ENCODE data around the gene TK1. TPM values are rescaled to one million over a fixed set of nuclear protein-coding genes. Genes with fewer than 3 reads are reported as not detected.
A peak's percentile ranks its signal among the peaks of the same experiment; 100 is the strongest.

The TK1 gene
- total RNA-seq, 1 experiment from 2014 or later, result 153 TPM

GRCh38 chr17:78196716-78197115 is 9.9 kb upstream of the TK1 start:
- Histone ChIP-seq H3K27ac (ENCODE audit: low read length) (no peak overlapping the region), H3K4me1 (ENCODE audit: control insufficient read depth, insufficient read depth, low read length) (no peaks in the 10 kb centered on the region), H3K9me3 (ENCODE audit: control insufficient read depth, insufficient read depth, low read depth, low read length) (no peaks in the 10 kb centered on the region), H3K4me3 (ENCODE audit: low read depth in 2 of 2, low read length in 2 of 2) (no peak overlapping the region), H3K36me3 (ENCODE audit: control insufficient read depth, insufficient read depth, low read length) (no peaks in the 10 kb centered on the region), H3K27me3 (ENCODE audit: control insufficient read depth, insufficient read depth, low read length) (no peaks in the 10 kb centered on the region)
- no peak for TF ChIP-seq CTCF (IDR thresholded peaks at IDR 0.05)
- TF ChIP-seq SIN3A (IDR thresholded peaks at IDR 0.05; ENCODE audit: borderline replicate concordance, insufficient read depth, low read depth, low read length), result no peak
- TF ChIP-seq REST (IDR thresholded peaks at IDR 0.05; ENCODE audit: insufficient read depth in 1 of 2, low read depth in 2 of 2, low read length in 1 of 2), result no peak
- no peak for TF ChIP-seq POLR2AphosphoS5 (IDR thresholded peaks at IDR 0.05; ENCODE audit: low read depth, low read length)
- TF ChIP-seq TCF7L2 (IDR thresholded peaks at IDR 0.05; ENCODE audit: low read depth, low read length), result no peak
- intact Hi-C loops (cut with micrococcal nuclease; ENCODE audit: unreplicated experiment) (no loop called here), in situ Hi-C loops (cut with HindIII; ENCODE audit: low pct_unique_long_range_greater_than_20kb, low sequenced_read_pairs) (no loop called here)
- DNase-seq (ENCODE audit: low read depth, low spot score) (no peak), ATAC-seq (no peak)
- ChIA-PET CTCF (no interaction called here), POLR2A (no interaction called here)
- BruUV-seq (replicated peaks), result TSS peak; percentile 67

GRCh38 chr17:78185981-78186691 is 716 bp downstream of the TK1 start:
- in situ Hi-C loops (cut with HindIII; ENCODE audit: low pct_unique_long_range_greater_than_20kb, low sequenced_read_pairs) (no loop called here), intact Hi-C loops (cut with micrococcal nuclease; ENCODE audit: unreplicated experiment) (no loop called here)
- ATAC-seq (peak; percentile 61), DNase-seq (ENCODE audit: low read depth, low spot score) (no peak)
- TF ChIP-seq REST (IDR thresholded peaks at IDR 0.05; ENCODE audit: insufficient read depth in 1 of 2, low read depth in 2 of 2, low read length in 1 of 2) (no peak), POLR2AphosphoS5 (IDR thresholded peaks at IDR 0.05; ENCODE audit: low read depth, low read length) (no peak), TCF7L2 (IDR thresholded peaks at IDR 0.05; ENCODE audit: low read depth, low read length) (no peak), CTCF (IDR thresholded peaks at IDR 0.05) (no peak), SIN3A (IDR thresholded peaks at IDR 0.05; ENCODE audit: borderline replicate concordance, insufficient read depth, low read depth, low read length) (no peak)
- peaks cover 26% of the 10 kb centered on the region for H3K4me1 ChIP-seq (ENCODE audit: control insufficient read depth, insufficient read depth, low read length)
- BruUV-seq (replicated peaks), result no TSS peak
- no peaks in the 10 kb centered on the region; the same call in 1 of the 2 replicates for H3K36me3 ChIP-seq (ENCODE audit: control insufficient read depth, insufficient read depth, low read length)
- no peaks in the 10 kb centered on the region for H3K27me3 ChIP-seq (ENCODE audit: control insufficient read depth, insufficient read depth, low read length)
- H3K9me3 ChIP-seq (ENCODE audit: control insufficient read depth, insufficient read depth, low read depth, low read length), result no peaks in the 10 kb centered on the region
- H3K4me3 ChIP-seq (ENCODE audit: low read depth in 2 of 2, low read length in 2 of 2), result peak overlapping the region; percentile 65 to 86
- peak overlapping the region; percentile 69 for H3K27ac ChIP-seq (ENCODE audit: low read length)
- CTCF ChIA-PET, result interaction anchor here (0.6 to 1.1 kb wide), 6 partner anchors 10 to 273 kb away, joined by 3 to 17 read pairs (median 4); no protein-coding TSS in a partner anchor
- POLR2A ChIA-PET, result interaction anchor here (0.6 kb wide), 2 partner anchors 48 to 58 kb away, joined by 3 to 4 read pairs; no protein-coding TSS in a partner anchor
